ENCODE data around the gene KIF26B. TPM values are rescaled to one million over a fixed set of nuclear protein-coding genes. Genes with fewer than 3 reads are reported as not detected.

The KIF26B gene
- total RNA-seq, 4 donors from 2014 or later = 0.20 to 0.79 (median 0.41) TPM; not detected in 1

DNA sequence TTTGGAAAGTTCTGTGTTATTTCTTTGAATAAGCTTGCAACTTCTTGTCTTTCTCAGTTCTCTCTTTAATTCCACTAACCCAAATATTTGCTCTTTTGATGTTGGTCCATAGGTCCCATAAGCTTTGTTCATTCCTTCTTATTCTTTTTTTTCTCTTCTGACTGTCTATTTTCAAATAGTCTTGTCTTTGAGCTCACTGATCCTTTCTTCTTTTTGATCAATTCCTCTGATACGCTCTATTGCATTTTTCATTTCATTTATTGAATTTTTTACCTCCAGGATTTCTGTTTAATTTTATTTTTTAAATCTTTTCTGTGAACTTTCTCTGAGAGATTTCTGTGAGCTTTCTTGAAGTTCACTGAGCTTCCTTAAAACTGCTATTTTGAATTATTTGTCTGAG, 486.6 kb downstream of the KIF26B start:
- Histone ChIP-seq H3K9me3 (peaks cover 16 to 17% of the 10 kb centered on the region in 2 donors), H3K27ac (no peak overlapping the region), H3K27me3 (no peaks in the 10 kb centered on the region), H3K4me3 (no peak overlapping the region), H3K36me3 (no peaks in the 10 kb centered on the region), H3K4me1 (no peaks in the 10 kb centered on the region)
- DNase-seq = no peak
- intact Hi-C loops (cut with DNase I; ENCODE audit: low total_unique reads) (no loop called here), in situ Hi-C loops (cut with MboI; ENCODE audit: low pct_ligation_motif_present in 1 of 4, low pct_unique_long_range_greater_than_20kb in 1 of 4, low sequenced_read_pairs in 3 of 4) (no loop called here)
- 100% methylated on average over 1 of the region's 1 CpG for WGBS, 2 donors (ENCODE audit: low coverage in 1 of 2)
- TF ChIP-seq POLR2A (IDR thresholded peaks at IDR 0.05) = no peak
- TF ChIP-seq POLR2AphosphoS5 (IDR thresholded peaks at IDR 0.05) = no peak
- no peak for TF ChIP-seq EP300 (IDR thresholded peaks at IDR 0.05; ENCODE audit: low read depth)
- TF ChIP-seq, protein P1, sequence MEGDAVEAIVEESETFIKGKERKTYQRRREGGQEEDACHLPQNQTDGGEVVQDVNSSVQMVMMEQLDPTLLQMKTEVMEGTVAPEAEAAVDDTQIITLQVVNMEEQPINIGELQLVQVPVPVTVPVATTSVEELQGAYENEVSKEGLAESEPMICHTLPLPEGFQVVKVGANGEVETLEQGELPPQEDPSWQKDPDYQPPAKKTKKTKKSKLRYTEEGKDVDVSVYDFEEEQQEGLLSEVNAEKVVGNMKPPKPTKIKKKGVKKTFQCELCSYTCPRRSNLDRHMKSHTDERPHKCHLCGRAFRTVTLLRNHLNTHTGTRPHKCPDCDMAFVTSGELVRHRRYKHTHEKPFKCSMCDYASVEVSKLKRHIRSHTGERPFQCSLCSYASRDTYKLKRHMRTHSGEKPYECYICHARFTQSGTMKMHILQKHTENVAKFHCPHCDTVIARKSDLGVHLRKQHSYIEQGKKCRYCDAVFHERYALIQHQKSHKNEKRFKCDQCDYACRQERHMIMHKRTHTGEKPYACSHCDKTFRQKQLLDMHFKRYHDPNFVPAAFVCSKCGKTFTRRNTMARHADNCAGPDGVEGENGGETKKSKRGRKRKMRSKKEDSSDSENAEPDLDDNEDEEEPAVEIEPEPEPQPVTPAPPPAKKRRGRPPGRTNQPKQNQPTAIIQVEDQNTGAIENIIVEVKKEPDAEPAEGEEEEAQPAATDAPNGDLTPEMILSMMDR (IDR thresholded peaks at IDR 0.05) = no peak

DNA sequence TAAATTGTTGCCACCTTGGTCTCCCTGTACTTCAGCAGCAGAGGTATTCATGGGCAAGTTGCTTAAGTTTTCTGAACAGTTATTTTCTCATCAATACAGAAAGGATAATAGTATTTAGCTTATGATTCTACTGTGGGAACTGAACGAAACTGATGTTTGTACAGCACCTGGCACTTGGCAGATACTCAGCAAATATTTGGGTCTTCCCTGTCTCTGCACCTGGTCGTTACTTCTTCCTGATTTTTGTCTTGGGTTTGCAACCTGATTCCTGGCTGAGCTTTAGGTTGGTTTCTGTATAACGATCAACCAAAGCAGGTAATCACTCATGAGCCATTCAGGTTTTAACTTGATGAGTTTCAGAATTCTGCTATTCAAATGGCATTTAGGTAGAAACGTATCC, 490.6 kb downstream of the KIF26B start:
- Histone ChIP-seq H3K9me3 (peaks cover 13 to 17% of the 10 kb centered on the region in 2 donors), H3K4me3 (no peak overlapping the region), H3K27ac (no peak overlapping the region), H3K27me3 (no peaks in the 10 kb centered on the region), H3K36me3 (no peaks in the 10 kb centered on the region), H3K4me1 (no peaks in the 10 kb centered on the region)
- no peak for DNase-seq
- in situ Hi-C loops (cut with MboI; ENCODE audit: low pct_ligation_motif_present in 1 of 4, low pct_unique_long_range_greater_than_20kb in 1 of 4, low sequenced_read_pairs in 3 of 4) = no loop called here
- intact Hi-C loops (cut with DNase I; ENCODE audit: low total_unique reads) = no loop called here
- TF ChIP-seq EP300 (IDR thresholded peaks at IDR 0.05; ENCODE audit: low read depth) = no peak
- 42 to 57% methylated on average over 1 to 4 of the region's 4 CpGs for WGBS, 2 donors (ENCODE audit: low coverage in 1 of 2)

DNA sequence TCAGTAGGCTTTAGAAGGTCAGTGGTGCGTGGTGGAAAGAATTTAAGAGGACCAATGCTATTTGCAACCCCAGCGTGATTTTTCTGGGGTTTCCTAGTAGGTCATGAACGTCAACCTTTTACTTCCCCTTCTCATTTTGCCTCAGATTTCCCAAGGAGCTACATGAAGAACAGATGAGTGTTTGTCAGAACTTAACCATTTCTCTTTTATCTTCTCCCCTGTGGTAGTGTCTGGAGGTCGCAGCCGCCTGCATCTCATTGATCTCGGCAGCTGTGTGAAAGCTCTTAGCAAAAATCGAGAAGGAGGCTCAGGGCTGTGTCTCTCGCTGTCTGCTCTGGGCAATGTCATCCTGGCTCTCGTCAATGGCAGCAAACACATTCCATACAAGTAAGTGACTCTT, 491.1 kb downstream of the KIF26B start:
- no peak for DNase-seq
- intact Hi-C loops (cut with DNase I; ENCODE audit: low total_unique reads) = no loop called here
- Histone ChIP-seq H3K9me3 (peaks cover 8 to 16% of the 10 kb centered on the region in 2 donors), H3K36me3 (no peaks in the 10 kb centered on the region), H3K27ac (no peak overlapping the region), H3K27me3 (no peaks in the 10 kb centered on the region), H3K4me1 (no peaks in the 10 kb centered on the region), H3K4me3 (no peak overlapping the region)
- in situ Hi-C loops (cut with MboI; ENCODE audit: low pct_ligation_motif_present in 1 of 4, low pct_unique_long_range_greater_than_20kb in 1 of 4, low sequenced_read_pairs in 3 of 4) = no loop called here
- 42 to 76% methylated on average over 2 to 9 of the region's 9 CpGs for WGBS, 2 donors (ENCODE audit: low coverage in 1 of 2)
- TF ChIP-seq POLR2AphosphoS5 (IDR thresholded peaks at IDR 0.05) (no peak), POLR2A (IDR thresholded peaks at IDR 0.05) (no peak), EP300 (IDR thresholded peaks at IDR 0.05; ENCODE audit: low read depth) (no peak)
- TF ChIP-seq, protein P1 (IDR thresholded peaks at IDR 0.05) = no peak

DNA sequence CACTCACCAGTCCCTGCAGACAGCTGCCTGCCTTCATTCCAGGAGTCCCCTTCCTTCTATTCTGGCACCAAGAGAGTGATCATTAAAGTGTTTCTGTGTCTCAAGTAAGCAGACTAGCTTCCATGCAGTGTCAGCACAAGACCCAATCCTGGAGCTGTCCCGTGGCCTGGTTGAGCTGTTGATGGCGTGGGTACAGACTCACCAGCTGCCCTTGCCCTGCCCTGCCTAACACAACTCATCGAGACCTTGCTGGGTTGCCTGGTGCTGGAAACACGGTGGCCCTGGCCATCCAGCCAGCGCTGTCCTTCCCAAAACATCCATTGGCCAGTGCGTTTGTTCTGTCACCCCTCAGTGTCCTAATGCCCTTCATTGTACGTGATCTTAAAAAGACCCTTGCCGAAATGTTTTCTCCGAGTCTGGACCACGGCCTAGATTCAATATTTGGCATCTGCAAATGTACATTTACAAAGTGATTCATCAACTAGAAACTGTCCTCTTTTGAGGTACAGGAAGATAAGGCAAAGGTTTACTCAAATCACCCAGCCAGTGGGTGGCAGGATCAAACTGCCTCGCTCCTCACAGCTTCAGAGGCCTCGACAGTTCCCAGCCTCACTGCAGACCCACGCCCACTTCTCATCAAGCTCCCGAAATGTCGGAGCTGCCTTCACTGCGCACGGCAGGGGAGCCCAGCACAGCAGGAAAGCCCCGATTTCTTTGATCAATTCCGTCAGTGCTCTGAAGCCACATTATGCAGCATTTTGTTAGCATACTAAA, 494.2 kb downstream of the KIF26B start:
- no peak for TF ChIP-seq EP300 (IDR thresholded peaks at IDR 0.05; ENCODE audit: low read depth)
- TF ChIP-seq, protein P1 (IDR thresholded peaks at IDR 0.05) = no peak
- peaks cover 0 to 2% of the 10 kb centered on the region in 2 donors for H3K9me3 ChIP-seq
- WGBS, 2 donors (ENCODE audit: low coverage in 1 of 2) = 82 to 87% methylated on average over 8 to 19 of the region's 19 CpGs
- H3K4me3 ChIP-seq = no peak overlapping the region
- H3K4me1 ChIP-seq = no peaks in the 10 kb centered on the region
- H3K27me3 ChIP-seq = no peaks in the 10 kb centered on the region
- DNase-seq = no peak
- H3K36me3 ChIP-seq = no peaks in the 10 kb centered on the region
- intact Hi-C loops (cut with DNase I; ENCODE audit: low total_unique reads) (no loop called here), in situ Hi-C loops (cut with MboI; ENCODE audit: low pct_ligation_motif_present in 1 of 4, low pct_unique_long_range_greater_than_20kb in 1 of 4, low sequenced_read_pairs in 3 of 4) (no loop called here)
- H3K27ac ChIP-seq = no peak overlapping the region

DNA sequence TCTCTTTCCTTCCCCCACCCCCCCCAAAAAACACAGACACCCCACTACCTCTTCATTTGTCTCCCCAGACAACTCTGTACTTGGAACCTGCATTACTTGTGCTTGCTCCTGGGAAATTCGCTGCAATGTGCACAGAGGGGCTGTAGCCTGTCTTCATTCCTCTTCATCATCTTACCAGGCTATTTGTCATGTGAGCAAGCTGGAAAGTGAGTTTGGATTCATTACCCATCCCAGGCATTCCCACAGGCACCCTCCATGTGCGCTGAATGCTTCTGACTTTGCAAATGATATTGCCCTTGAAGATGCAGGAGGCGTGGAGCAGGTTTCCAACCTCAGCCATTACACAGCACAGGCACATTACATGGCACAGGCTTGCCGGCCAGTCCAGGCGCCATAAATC, 494.9 kb downstream of the KIF26B start:
- no peak for DNase-seq
- intact Hi-C loops (cut with DNase I; ENCODE audit: low total_unique reads) = no loop called here
- H3K36me3 ChIP-seq = no peaks in the 10 kb centered on the region
- no peaks in the 10 kb centered on the region for H3K9me3 ChIP-seq
- TF ChIP-seq, protein P1 (IDR thresholded peaks at IDR 0.05) = no peak
- TF ChIP-seq POLR2AphosphoS5 (IDR thresholded peaks at IDR 0.05) (no peak), EP300 (IDR thresholded peaks at IDR 0.05; ENCODE audit: low read depth) (no peak), POLR2A (IDR thresholded peaks at IDR 0.05) (no peak)
- in situ Hi-C loops (cut with MboI; ENCODE audit: low pct_ligation_motif_present in 1 of 4, low pct_unique_long_range_greater_than_20kb in 1 of 4, low sequenced_read_pairs in 3 of 4) = no loop called here
- H3K27me3 ChIP-seq = no peaks in the 10 kb centered on the region
- no peak overlapping the region for H3K4me3 ChIP-seq
- H3K27ac ChIP-seq = no peak overlapping the region
- no peaks in the 10 kb centered on the region for H3K4me1 ChIP-seq
- WGBS, 2 donors (ENCODE audit: low coverage in 1 of 2) = 91 to 95% methylated on average over 3 to 5 of the region's 5 CpGs

Measured in transverse colon (tissue), 4 donors.